K562 (cell line): ENCODE results near the gene KRTAP26-1.

Experiments used
- ATF3 ChIP-seq, 2 experiments: fragments of 450-650 bp in 1 of 2; sonication (generic) in 1 of 2; formaldehyde crosslinking in 1 of 2; IDR thresholded peaks in 1 of 2; conservative IDR thresholded peaks in 1 of 2; 2 replicates each; pipeline versions ENCODE4 v1.6.1 to v1.8.1; 2016 to 2023; ENCODE audit warnings: mild to moderate bottlenecking in 2 of 2, moderate library complexity in 2 of 2, inconsistent platforms in 1 of 2, missing genetic modification reagents in 1 of 2
- ELF1 ChIP-seq: fragments of 200-800 bp; sonication (Bioruptor generic); IDR thresholded peaks from 2 replicates; pipeline ENCODE4 v1.6.1; 2016; ENCODE audit warnings: missing genetic modification characterization, missing compliant biosample characterization
- FOXJ3 ChIP-seq: sonication (generic); formaldehyde crosslinking; IDR thresholded peaks from 2 replicates; pipeline ENCODE4 v1.4.0; 2020; ENCODE audit warnings: mild to moderate bottlenecking, missing genetic modification reagents
- FOXM1 ChIP-seq, 2 experiments: fragments of 450-650 bp in 1 of 2; sonication (generic) in 1 of 2; formaldehyde crosslinking in 1 of 2; IDR thresholded peaks; 2 replicates each; pipeline versions ENCODE4 v1.6.1 to v1.9.0; 2017 to 2022; ENCODE audit warnings: low read depth in 2 of 2, mild to moderate bottlenecking in 2 of 2, missing genetic modification reagents in 1 of 2, moderate library complexity in 1 of 2
- PHF8 ChIP-seq: fragments of 200-600 bp; sonication (generic); IDR thresholded peaks from 2 replicates; pipeline ENCODE4 v1.6.1; 2012; ENCODE audit warnings: mixed run types, mild to moderate bottlenecking, inconsistent platforms, low read length, moderate library complexity, borderline replicate concordance
- RAD21 ChIP-seq, 2 experiments: fragments of 250-450 bp in 1 of 2; fragments of 450-650 bp in 1 of 2; sonication (Bioruptor Pico) in 1 of 2; formaldehyde crosslinking in 1 of 2; IDR thresholded peaks in 1 of 2; conservative IDR thresholded peaks in 1 of 2; 2 replicates each; pipeline versions ENCODE4 v1.4.0 to v1.8.0; 2020 to 2022; ENCODE audit warnings: mild to moderate bottlenecking in 2 of 2, moderate library complexity in 1 of 2
- TCF7L2 ChIP-seq: fragments of 150-350 bp; IDR thresholded peaks from 2 replicates; pipeline ENCODE4 v1.6.1; 2016; ENCODE audit warnings: low read depth, mild to moderate bottlenecking, low read length, moderate library complexity
- USF2 ChIP-seq: sonication (generic); formaldehyde crosslinking; IDR thresholded peaks from 2 replicates; pipeline ENCODE4 v1.5.0; 2020; ENCODE audit warnings: missing genetic modification reagents
- TF ChIP-seq, protein P1 (sequence below), 3 experiments: IDR thresholded peaks in 2 of 3; conservative IDR thresholded peaks in 1 of 3; 2 replicates each; pipeline ENCODE4 v1.5.1; 2011 to 2012; ENCODE audit warnings: low read length in 3 of 3, mild to moderate bottlenecking in 3 of 3, control low read depth in 2 of 3, improper control_type of control experiment in 1 of 3, inconsistent platforms in 1 of 3, low read depth in 1 of 3, mixed read lengths in 1 of 3, moderate library complexity in 1 of 3; ENCODE audit not compliant: insufficient read depth in 2 of 3

DNA sequence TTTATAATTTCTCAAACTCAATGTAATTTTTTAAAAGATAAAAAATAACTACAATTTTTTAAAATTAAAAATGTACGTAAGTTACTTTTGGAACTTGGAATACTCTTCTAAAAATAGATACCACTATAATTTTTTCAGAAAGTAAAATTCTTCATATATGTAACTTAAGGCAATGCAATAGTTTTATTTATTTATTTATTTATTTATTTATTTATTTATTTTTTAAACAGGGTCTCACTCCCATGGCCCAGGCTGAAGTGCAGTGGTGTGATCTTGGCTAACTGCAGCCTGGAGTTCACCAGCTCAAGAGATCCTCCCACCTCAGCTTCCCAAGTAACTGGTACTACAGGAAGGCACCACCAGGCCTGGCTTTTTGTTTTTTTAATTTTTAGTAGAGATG is 31.4 kb upstream of the KRTAP26-1 start:
- TF ChIP-seq TCF7L2 (no peak), PHF8 (no peak), ATF3 (IDR thresholded peaks at IDR 0.05) (no peak), ATF3 (CRISPR knock-in tag; conservative IDR thresholded peaks at IDR 0.05) (no peak), FOXJ3 (no peak), USF2 (no peak), ELF1 (tag) (no peak), RAD21 (CRISPR knock-in tag; conservative IDR thresholded peaks at IDR 0.05 in 1 of 2, IDR thresholded peaks at IDR 0.05 in 1 of 2) (no peak), FOXM1 (IDR thresholded peaks at IDR 0.05; ENCODE audit: low read depth) (no peak), FOXM1 (CRISPR knock-in tag; IDR thresholded peaks at IDR 0.05; ENCODE audit: low read depth) (no peak)
- TF ChIP-seq, protein P1, sequence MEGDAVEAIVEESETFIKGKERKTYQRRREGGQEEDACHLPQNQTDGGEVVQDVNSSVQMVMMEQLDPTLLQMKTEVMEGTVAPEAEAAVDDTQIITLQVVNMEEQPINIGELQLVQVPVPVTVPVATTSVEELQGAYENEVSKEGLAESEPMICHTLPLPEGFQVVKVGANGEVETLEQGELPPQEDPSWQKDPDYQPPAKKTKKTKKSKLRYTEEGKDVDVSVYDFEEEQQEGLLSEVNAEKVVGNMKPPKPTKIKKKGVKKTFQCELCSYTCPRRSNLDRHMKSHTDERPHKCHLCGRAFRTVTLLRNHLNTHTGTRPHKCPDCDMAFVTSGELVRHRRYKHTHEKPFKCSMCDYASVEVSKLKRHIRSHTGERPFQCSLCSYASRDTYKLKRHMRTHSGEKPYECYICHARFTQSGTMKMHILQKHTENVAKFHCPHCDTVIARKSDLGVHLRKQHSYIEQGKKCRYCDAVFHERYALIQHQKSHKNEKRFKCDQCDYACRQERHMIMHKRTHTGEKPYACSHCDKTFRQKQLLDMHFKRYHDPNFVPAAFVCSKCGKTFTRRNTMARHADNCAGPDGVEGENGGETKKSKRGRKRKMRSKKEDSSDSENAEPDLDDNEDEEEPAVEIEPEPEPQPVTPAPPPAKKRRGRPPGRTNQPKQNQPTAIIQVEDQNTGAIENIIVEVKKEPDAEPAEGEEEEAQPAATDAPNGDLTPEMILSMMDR (IDR thresholded peaks at IDR 0.05 in 2 of 3, conservative IDR thresholded peaks at IDR 0.05 in 1 of 3; ENCODE audit: insufficient read depth in 2 of 3, low read depth in 1 of 3, low read length in 3 of 3), result no peak
